ENCODE measurements around the gene EBF4.
"Not testable (repeated sequence)": the region's sequence is repeated elsewhere in the genome, so short reads cannot be mapped to it uniquely, and the experiment has no call there.

EBF4 gene

GRCh38 chr20:2797136-2797983, 104.8 kb downstream of the EBF4 start:
- no peak for DNase-seq

DNA sequence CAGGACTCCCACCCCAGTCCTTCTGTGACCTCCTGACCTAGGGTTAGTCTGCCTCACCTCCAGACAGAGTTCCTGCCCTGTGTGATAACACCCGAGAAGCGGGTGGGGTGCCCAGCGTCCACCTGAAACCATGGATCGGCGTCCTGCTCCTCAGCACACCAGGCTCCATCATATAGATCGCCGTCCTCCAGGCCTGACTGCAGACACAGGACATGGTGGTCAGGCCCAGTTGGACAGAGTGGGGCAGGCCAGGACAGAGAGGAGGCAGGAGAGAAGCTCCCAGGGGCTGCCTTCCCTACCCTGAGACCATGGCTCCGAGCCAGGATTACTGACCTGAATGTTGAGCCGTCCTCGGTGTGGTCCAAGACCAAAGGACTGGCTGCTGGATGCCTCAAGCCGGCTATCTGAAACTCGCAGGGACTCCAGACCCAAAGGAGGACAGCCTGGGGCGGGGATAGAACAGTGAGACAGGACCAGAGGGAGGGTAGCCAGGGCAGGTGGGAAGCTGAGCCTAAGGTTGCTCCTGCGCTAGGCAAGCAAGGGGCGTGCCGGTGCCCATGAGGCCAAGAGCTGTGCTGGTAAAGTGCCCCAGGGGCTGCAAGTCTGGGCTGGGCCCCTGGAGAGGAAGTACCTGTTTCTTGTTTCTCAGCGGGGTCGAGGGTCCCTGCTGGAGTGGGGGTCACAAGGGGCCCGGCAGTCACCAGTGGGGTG, 105.7 kb downstream of the EBF4 start:
- DNase-seq, result no peak

- DNase-seq, result no peak
Observed at GRCh38 chr20:2798814-2799213, 106.2 kb downstream of the EBF4 start.

GRCh38 chr20:2799271-2799670, 106.7 kb downstream of the EBF4 start:
- DNase-seq, result no peak

DNA sequence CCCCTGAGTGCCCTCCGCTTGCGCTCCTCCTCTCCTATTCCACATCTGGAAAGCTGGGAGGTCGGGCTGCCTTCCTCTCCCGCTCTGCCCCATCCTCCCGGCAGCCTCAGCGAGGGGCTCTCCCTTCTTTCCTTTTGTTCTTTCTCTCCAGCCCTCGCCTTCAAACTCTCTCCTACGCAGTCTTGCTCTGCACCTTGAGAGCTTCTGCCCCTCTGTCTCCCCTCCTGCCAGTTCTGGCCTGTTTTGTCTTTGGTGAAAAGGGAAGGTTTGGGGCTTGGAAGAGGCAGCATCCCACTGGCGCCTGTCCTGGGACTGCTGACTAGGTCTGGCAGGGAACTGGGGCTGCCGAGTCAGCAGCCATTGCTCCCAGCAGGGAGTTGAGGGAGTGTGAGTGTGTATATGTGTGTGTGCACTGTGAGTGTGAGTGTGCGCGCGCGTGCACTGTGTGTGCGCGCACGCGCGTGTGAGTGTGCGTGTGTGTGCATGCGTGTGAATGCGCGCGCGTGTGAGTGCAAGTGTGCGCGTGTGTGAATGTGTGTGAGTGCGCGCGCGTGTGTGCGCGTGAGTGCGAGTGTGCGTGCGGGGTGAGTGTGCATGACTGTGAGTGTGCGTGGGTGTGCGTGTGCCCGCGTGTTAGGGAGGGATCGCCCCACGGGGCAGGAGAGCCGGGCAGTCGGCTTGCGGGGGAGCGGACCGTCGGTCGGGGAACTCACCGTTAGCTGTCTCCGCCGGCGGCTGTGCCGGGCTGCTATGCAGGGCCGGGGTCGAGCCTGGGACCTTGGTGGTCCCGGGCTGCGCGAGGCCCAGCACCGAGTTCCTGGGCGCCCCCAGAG, 107.3 kb downstream of the EBF4 start:
- no peak for DNase-seq

DNA sequence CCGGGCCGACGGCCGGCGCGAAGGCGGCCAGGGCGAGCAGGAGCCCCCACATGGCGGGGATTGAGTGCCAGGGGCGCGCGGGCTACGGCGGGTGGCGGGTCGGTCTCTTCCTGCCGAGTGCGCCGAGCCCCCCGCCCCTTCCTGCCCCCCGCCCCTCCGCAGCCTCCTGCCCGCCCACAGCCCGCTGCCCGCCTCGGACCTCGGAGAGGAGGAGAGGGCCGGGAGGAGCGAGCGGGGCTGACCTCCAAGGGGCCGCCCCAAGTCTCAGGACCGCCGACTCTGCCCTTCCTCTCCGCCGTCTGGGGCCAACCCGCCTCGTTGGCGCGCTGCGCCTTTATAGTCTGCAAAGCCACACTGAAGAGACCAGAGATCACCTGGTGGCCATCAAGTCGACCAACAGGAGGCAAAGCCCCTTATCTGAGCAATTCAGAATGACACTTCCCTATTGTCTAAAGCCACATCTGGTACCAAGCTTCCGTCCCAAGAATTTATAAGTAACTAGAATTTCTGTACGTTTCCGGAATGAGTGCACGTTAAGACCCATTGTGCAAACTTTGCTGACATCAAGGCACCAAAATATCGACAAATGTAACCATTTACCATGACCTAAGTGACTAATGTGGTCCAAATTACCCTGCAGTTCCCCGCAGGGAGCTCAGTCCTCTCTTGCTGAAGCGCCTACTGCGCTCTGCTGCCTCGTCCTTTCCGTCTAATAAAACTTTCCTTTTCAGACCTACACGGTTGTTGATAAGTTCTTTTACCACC, 108.1 kb downstream of the EBF4 start, which contains the start of gene CPXM1:
Gene CPXM1, minus strand, starts transcription at position 107 of the 765 bp plus-strand sequence. Its CDS starts 55 bp downstream, at position 52.
- no peak for DNase-seq

- DNase-seq, result no peak
Observed at GRCh38 chr20:2801286-2801728, 108.7 kb downstream of the EBF4 start.

DNA sequence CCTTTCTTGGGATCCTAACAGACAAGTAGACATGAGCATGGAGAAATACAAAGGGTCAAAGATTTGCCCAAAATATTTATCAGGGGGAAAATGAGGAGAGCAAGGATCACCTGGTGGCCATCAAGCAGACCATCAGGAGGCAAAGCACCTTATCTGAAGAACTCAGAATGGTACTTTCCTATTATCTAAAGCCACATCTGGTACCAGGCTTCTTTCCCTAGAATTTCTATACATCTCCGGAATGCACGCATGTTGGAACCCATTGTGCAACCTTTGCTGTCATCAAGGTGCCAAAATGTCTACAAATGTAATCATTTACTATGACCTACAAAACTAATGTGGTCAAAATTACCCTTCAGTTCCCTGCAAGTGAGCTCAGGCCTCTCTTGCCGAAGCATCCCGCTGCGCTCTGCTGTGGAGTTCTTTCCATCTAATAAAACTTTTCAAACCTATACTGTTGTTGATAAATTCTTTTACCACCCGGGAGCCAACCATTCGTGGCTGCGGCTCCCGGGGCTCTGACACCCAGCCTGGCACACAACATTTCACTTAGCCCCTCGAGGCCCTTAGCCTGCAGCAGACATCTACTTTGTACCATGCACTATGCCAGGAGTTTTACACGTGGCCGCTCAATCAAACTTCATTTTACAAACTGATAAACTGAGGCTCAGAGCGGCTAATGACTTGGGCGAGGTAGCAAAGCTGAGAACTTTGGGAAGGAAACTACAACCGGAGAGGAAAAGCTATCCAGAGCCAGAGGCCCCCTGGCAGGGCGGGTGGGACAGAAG, 111.7 kb downstream of the EBF4 start:
- DNase-seq, result no peak

GRCh38 chr20:2804852-2805688, 112.5 kb downstream of the EBF4 start:
- no peak for DNase-seq

DNA sequence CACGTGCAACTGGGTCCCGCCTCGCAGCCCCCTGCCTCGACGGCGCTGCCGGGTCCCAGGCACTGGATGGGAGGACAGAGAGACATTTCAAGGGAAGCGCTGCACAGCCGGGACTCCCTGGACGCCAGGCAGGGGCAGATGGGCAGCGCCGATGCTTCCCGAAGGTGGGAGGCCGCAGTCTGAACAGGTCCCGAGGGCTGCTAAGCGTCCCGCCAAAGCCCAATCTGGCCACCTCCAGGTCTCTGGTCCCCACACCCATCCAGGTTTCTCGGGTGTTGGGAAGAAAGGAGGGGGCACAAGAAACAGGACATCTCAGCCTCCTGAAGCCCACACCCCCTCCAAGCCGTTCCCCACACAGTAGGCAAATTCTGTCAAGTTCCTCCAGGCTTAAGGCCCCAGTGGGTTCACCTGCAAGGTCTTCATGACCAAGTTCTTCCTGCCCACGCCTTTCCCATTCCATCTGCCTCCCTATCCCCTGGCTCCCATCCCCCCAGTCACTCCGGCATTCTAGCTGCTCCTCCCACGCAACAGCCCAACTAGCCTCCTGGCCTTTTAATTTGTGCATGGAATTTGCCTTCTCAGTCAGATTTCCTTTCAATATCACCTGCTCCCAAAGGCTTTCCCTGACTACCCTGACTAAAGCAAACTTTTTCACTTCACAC, 113.2 kb downstream of the EBF4 start:
- no peak for DNase-seq

GRCh38 chr20:2806351-2806701, 113.7 kb downstream of the EBF4 start:
- DNase-seq, result no peak

- no peak for DNase-seq
Observed at GRCh38 chr20:2807019-2807418, 114.4 kb downstream of the EBF4 start.

- not testable (repeated sequence) for DNase-seq
Observed at GRCh38 chr20:2807929-2808328, 115.3 kb downstream of the EBF4 start.

DNA sequence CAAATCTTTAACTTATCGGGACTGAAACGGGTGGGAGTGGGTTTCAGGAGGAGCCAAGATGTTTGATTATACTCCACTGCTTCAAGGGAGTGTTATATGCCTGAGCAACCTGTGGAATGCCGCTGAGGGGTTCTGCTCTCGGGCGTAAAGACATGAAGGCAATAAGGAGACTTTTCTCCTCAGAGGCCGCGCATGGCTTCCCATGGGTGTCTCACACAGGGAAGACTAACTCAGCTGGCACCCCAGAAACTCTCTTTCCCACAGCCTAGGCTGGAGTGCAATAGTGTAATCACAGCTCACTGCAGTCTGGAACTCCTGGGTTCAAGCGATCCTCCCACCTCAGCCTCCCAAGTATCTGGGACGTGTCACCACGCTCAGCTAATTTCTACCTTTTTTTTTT, 117.1 kb downstream of the EBF4 start:
- DNase-seq, result no peak

All from NCI-H1417 treated with DMSO at 0.1 percent for 48 hours (cell line).